Chondrocyte (in vitro differentiated cells): ENCODE data around the gene CHSY1. TPM values are rescaled to one million over a fixed set of nuclear protein-coding genes. Genes with fewer than 3 reads are reported as not detected.

Experiments used
- DNase-seq: peaks from one replicate; pipeline ENCODE4 v3.0.0; 2021; ENCODE audit warnings: mixed read lengths, low spot score
- H3K27ac Mint-ChIP-seq: one replicate; pipeline ENCODE4 v1.8.0; 2021; ENCODE audit warnings: mild to moderate bottlenecking, moderate library complexity, mixed read lengths; ENCODE audit not compliant: unreplicated experiment
- H3K27me3 Mint-ChIP-seq: 2 replicates; pipeline ENCODE4 v1.8.0; 2021; ENCODE audit warnings: low read depth, mixed read lengths
- H3K36me3 Mint-ChIP-seq: 2 replicates; pipeline ENCODE4 v1.8.0; 2021; ENCODE audit warnings: low read depth, mixed read lengths
- H3K4me1 Mint-ChIP-seq: 2 replicates; pipeline ENCODE4 v1.8.0; 2021; ENCODE audit warnings: low read depth, mild to moderate bottlenecking, mixed read lengths
- H3K4me3 Mint-ChIP-seq: one replicate; pipeline ENCODE4 v1.8.0; 2021; ENCODE audit warnings: mild to moderate bottlenecking, moderate library complexity, mixed read lengths; ENCODE audit not compliant: unreplicated experiment
- H3K9me3 Mint-ChIP-seq: 2 replicates; pipeline ENCODE4 v1.8.0; 2021; ENCODE audit warnings: low read depth, mixed read lengths
- CTCF ChIP-seq: fragments of 200-600 bp; sonication (generic); IDR thresholded peaks from 2 replicates; pipeline ENCODE4 v1.5.0; 2021; ENCODE audit warnings: antibody characterized with exemption, mild to moderate bottlenecking, moderate library complexity
- total RNA-seq: library from RNA; stranded (reverse); gene quantifications from 3 replicates; pipeline ENCODE4 v1.2.1, GENCODE V29; 2021

CHSY1 gene
- total RNA-seq, 1 donor from 2014 or later = 60.9 TPM

DNA sequence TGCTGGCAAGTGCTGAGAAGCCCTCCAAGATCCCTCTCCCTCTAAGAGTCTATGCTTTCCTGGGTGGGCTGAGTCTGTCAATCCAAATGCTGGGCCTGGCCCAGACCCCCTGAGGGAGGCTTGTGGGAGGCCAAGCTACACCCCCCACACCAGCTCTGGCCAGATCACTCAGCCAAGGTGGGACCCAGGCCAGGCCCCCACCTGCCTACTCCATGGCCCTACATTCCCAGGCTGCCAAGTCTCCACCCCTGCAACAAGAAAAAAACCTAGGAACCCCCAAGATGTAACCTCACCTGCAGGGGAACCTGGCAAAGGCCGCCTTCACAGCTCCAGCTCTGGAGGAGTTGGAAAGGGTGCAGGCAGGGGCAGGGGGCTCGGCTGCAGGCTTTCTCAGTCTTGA is 109.1 kb downstream of the CHSY1 start:
- H3K9me3 Mint-ChIP-seq = no peaks in the 10 kb centered on the region
- TF ChIP-seq CTCF = no peak
- H3K4me1 Mint-ChIP-seq = peaks cover 22% of the 10 kb centered on the region
- no peaks in the 10 kb centered on the region for H3K36me3 Mint-ChIP-seq
- H3K27ac Mint-ChIP-seq = no peak overlapping the region
- H3K27me3 Mint-ChIP-seq = no peaks in the 10 kb centered on the region
- no peak overlapping the region for H3K4me3 Mint-ChIP-seq
- no peak for DNase-seq

DNA sequence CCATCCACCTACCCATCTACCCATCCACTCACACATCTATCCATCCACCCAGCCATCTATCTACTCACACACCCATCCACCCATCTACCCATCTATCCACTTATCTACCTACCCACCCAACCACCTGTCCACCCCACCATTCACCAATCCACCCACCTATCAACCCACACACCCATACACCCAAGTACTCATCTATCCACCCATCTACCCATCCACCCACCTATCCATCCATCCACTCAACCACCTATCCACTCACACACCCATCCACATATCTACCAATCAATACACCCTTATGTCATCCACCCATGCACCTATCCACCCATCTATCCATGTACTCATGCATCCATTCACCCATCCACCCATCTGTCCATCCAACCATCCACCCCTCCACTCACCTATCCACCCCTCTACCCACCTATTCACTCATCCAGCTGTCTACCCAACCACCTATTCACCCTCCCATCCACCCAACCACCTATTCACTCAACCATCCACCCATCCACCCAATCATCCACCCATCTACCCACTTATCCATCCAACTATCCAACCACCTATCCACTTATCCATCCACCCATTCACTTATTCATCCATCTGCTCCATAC is 109.8 kb downstream of the CHSY1 start:
- no peak for DNase-seq
- peaks cover 26% of the 10 kb centered on the region for H3K4me1 Mint-ChIP-seq
- TF ChIP-seq CTCF = no peak

DNA sequence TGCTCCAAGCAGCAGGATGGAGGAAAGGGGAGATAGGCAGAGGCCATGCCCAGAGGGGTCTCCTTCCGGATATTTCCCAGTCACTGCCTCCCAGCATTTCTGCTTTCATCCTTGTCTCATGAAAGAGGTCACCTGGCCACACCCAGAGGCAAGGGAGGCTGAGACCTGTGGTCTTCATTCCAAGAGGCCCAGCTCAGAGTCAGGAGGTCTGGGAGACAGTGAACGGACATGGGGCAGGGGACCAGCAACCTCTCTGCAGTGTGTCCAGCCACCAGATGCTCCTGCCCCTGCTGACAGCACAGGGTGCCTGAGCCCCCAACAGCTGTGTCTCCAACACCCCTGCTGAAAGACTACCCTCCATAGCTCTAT is 111.2 kb downstream of the CHSY1 start:
- H3K36me3 Mint-ChIP-seq = no peaks in the 10 kb centered on the region
- H3K4me1 Mint-ChIP-seq = peaks cover 28% of the 10 kb centered on the region
- no peak overlapping the region for H3K27ac Mint-ChIP-seq
- no peaks in the 10 kb centered on the region for H3K27me3 Mint-ChIP-seq
- no peaks in the 10 kb centered on the region for H3K9me3 Mint-ChIP-seq
- DNase-seq = no peak
- no peak overlapping the region for H3K4me3 Mint-ChIP-seq
- TF ChIP-seq CTCF = no peak

More for the DNA sequence above, 109.8 kb downstream of the CHSY1 start:
- Mint-ChIP-seq H3K9me3 (no peaks in the 10 kb centered on the region), H3K4me3 (no peak overlapping the region), H3K27me3 (no peaks in the 10 kb centered on the region), H3K36me3 (no peaks in the 10 kb centered on the region), H3K27ac (no peak overlapping the region)

DNA sequence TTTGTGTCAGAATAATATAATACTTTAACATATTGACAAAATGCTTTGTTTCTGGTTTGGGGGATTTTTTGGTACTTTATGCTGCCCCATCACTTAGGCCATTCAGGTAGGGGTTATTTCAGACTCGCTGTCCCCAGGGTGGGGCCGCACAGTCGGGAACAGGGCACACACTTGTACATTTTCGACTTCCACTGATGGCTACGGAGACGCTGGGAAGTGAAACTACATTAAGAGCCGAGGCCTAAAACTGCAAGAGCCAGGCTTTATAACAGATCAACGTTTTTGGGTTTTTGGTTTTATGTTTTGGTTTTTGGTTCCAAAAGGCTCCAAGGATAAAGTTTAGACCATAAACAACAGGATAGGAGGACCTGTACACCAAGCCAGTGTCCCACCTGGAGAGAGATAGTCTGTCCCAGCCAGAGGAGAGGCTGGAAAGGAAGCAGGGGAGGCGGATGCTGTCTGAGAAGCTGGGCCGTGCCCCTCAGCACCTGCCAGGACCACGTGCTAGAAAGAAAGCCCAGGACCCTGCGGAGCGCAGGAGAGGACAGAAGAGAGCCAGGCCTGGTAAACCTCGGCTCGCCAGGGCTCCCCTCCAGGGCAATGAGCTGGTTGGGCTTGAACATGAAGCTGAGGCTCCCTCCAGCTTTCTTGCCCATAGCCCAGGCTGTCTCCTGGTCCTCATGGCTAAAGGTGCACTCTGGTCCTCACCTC is 111.7 kb downstream of the CHSY1 start:
- Mint-ChIP-seq H3K36me3 (no peaks in the 10 kb centered on the region), H3K4me3 (no peak overlapping the region), H3K9me3 (no peaks in the 10 kb centered on the region), H3K27me3 (no peaks in the 10 kb centered on the region), H3K27ac (no peak overlapping the region), H3K4me1 (peaks cover 31% of the 10 kb centered on the region)
- no peak for TF ChIP-seq CTCF
- no peak for DNase-seq

DNA sequence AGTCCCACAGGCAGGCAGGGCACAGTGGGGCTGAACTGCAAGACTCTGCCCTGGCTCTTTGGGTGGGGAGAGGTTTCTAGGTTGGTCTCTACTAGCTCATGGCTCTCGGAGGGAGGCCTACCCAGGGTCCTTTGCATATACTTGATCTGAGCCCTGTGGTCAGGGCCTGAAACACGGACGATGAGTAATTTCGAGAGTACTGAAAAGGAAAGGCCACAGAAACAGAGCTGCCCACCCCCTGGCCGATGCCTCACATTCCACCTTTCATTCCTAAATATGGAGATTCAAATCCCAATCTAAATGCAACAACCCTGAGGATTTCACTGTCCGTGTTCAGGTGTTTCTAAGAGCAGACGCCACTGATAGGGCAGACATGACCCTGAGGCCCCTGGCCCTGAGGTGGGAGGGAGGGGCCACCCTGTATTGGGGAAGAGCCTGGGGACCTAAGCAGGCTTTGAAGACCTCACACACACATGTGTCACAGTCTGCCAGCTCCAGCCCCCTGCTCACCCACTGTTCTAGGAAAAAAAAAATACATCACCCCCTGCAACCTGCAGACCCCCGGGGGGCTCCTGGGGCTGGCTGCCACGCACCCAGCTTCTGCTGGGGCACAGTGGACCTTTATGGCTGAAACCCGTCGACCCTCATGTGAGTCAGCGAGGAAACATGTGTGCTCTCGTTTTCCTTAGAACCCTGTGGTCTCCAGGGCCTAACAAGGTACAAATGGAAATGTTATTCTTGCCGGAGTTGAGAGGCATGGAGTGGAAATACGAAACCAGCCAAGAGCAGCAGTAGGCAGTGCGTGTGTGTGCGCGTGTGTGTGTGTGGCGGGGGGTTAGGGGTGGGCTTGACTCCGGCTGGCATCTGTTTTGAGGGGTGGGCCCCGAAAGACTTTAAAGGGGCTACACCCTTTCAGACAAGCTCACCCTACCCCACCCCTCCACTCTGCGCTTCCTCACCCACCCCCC is 112.7 kb downstream of the CHSY1 start:
- Mint-ChIP-seq H3K36me3 (no peaks in the 10 kb centered on the region), H3K27ac (peak overlapping the region; percentile 92), H3K27me3 (no peaks in the 10 kb centered on the region), H3K4me3 (peak overlapping the region; percentile 2), H3K4me1 (peaks cover 31% of the 10 kb centered on the region), H3K9me3 (peaks cover 3% of the 10 kb centered on the region)
- DNase-seq = no peak
- TF ChIP-seq CTCF = no peak
